ENCODE data around the gene RILPL2. TPM values are rescaled to one million over a fixed set of nuclear protein-coding genes. Genes with fewer than 3 reads are reported as not detected.

The RILPL2 gene
- total and polyA plus RNA-seq, 2 of the 13 experiments (the other 11 are each of a cell fraction or from before 2014, with no cell fraction given) = 2.7 to 8.1 TPM

DNA sequence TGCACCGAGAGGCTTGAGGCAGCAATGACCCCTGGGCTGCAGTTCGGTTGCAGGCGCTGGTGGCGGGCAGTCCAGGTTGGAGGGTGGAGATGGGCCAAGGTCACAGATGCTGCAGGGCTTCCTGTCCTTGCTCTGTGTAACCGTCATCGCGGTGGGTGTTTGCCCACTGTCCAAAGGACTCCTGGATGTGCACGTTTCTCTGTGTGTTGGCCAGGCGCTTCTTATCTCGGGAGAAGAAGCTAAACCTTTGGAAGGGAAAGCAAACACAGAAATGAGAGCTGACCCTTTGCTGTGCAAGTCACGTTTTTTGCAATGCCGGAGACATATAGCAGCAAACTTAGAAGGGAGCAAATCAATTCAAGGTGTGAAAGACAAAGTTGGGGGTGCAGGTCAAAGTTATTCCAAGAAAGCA lies 36.0 kb upstream of the RILPL2 start:
- H3K9ac ChIP-seq (ENCODE audit: insufficient read depth, low read depth, low read length) = no peak overlapping the region
- H3K27ac ChIP-seq (ENCODE audit: extremely low read length, insufficient read depth, low read length) = peak overlapping the region; percentile 72
- intact Hi-C loops (cut with micrococcal nuclease; ENCODE audit: unreplicated experiment) = no loop called here
- FAIRE-seq (peak; percentile 97), ATAC-seq (peak; percentile 94), DNase-seq (ENCODE audit: low spot score) (peak; percentile 86)
- peak overlapping the region; percentile 15 for H3K4me2 ChIP-seq (ENCODE audit: low read depth, low read length)
- no peaks in the 10 kb centered on the region for H3K27me3 ChIP-seq (ENCODE audit: control insufficient read depth in 1 of 2, insufficient read depth in 2 of 2, low read length in 2 of 2)
- H3K4me1 ChIP-seq (ENCODE audit: insufficient read depth, low read length) = peaks cover 61% of the 10 kb centered on the region
- no TSS peak for BruUV-seq (replicated peaks)
- POLR2A ChIA-PET = interaction anchor here (0.7 to 1.4 kb wide), 5 partner anchors 12 to 108 kb away, joined by 3 to 6 read pairs (median 4); partner anchors contain the start of genes KMT5A, SBNO1 and SNRNP35
- no peak overlapping the region for H3K4me3 ChIP-seq (replicated peaks in 1 of 3; ENCODE audit: insufficient read depth in 1 of 3, low read depth in 2 of 3, low read length in 3 of 3)
- no peaks in the 10 kb centered on the region for H3K9me3 ChIP-seq (ENCODE audit: low read length)
- in situ Hi-C loops (cut with HindIII; ENCODE audit: extremely low pct_ligation_motif_present, low pct_unique_long_range_greater_than_20kb) = no loop called here
- no peaks in the 10 kb centered on the region for H3K79me2 ChIP-seq (ENCODE audit: insufficient read depth, low read length)
- H3K36me3 ChIP-seq (replicated peaks in 1 of 2; ENCODE audit: control insufficient read depth in 1 of 2, insufficient read depth in 2 of 2, low read length in 2 of 2) = peaks cover 12 to 16% of the 10 kb centered on the region in 2 experiments; a peak in 4 of 5 replicates
- no peaks in the 10 kb centered on the region for H4K20me1 ChIP-seq (ENCODE audit: insufficient read depth, low read length)
- CTCF ChIA-PET (ENCODE audit: low intra/inter-chr PET ratio, low total read pairs) = no interaction called here
- no peak overlapping the region for H2AFZ ChIP-seq (ENCODE audit: low read length)
- WGBS (ENCODE audit: low lambda C conversion rate) = 1% methylated on average over 12 of the region's 12 CpGs
- TF ChIP-seq ZNF414 (CRISPR knock-in tag; IDR thresholded peaks at IDR 0.05) (peak; percentile 39; the same call in 1 of the 2 replicates), ZNF235 (CRISPR knock-in tag; IDR thresholded peaks at IDR 0.05; ENCODE audit: borderline replicate concordance) (no peak), CENPX (CRISPR knock-in tag; IDR thresholded peaks at IDR 0.05) (no peak), FOSL1 (CRISPR knock-in tag; IDR thresholded peaks at IDR 0.05; ENCODE audit: borderline replicate concordance) (no peak), ATAD3A (CRISPR knock-in tag; IDR thresholded peaks at IDR 0.05) (no peak), ZNF160 (CRISPR knock-in tag; IDR thresholded peaks at IDR 0.05) (no peak), ZNF101 (CRISPR knock-in tag; IDR thresholded peaks at IDR 0.05; ENCODE audit: borderline replicate concordance, low read depth) (no peak), ZNF326 (CRISPR knock-in tag; IDR thresholded peaks at IDR 0.05; ENCODE audit: borderline replicate concordance) (no peak), ZNF382 (CRISPR knock-in tag; IDR thresholded peaks at IDR 0.05; ENCODE audit: borderline replicate concordance) (no peak), ZNF782 (CRISPR knock-in tag; IDR thresholded peaks at IDR 0.05; ENCODE audit: borderline replicate concordance) (no peak), SP140L (CRISPR knock-in tag; IDR thresholded peaks at IDR 0.05; ENCODE audit: borderline replicate concordance) (no peak), ZFX (CRISPR knock-in tag; IDR thresholded peaks at IDR 0.05; ENCODE audit: low read depth) (no peak)
- TF ChIP-seq, protein P1, sequence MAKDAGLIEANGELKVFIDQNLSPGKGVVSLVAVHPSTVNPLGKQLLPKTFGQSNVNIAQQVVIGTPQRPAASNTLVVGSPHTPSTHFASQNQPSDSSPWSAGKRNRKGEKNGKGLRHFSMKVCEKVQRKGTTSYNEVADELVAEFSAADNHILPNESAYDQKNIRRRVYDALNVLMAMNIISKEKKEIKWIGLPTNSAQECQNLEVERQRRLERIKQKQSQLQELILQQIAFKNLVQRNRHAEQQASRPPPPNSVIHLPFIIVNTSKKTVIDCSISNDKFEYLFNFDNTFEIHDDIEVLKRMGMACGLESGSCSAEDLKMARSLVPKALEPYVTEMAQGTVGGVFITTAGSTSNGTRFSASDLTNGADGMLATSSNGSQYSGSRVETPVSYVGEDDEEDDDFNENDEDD (CRISPR knock-in tag; IDR thresholded peaks at IDR 0.05; ENCODE audit: borderline replicate concordance) = 0 out of 2 replicates have a peak, but pooled peaks have one; percentile 52
- TF ChIP-seq, protein P2, sequence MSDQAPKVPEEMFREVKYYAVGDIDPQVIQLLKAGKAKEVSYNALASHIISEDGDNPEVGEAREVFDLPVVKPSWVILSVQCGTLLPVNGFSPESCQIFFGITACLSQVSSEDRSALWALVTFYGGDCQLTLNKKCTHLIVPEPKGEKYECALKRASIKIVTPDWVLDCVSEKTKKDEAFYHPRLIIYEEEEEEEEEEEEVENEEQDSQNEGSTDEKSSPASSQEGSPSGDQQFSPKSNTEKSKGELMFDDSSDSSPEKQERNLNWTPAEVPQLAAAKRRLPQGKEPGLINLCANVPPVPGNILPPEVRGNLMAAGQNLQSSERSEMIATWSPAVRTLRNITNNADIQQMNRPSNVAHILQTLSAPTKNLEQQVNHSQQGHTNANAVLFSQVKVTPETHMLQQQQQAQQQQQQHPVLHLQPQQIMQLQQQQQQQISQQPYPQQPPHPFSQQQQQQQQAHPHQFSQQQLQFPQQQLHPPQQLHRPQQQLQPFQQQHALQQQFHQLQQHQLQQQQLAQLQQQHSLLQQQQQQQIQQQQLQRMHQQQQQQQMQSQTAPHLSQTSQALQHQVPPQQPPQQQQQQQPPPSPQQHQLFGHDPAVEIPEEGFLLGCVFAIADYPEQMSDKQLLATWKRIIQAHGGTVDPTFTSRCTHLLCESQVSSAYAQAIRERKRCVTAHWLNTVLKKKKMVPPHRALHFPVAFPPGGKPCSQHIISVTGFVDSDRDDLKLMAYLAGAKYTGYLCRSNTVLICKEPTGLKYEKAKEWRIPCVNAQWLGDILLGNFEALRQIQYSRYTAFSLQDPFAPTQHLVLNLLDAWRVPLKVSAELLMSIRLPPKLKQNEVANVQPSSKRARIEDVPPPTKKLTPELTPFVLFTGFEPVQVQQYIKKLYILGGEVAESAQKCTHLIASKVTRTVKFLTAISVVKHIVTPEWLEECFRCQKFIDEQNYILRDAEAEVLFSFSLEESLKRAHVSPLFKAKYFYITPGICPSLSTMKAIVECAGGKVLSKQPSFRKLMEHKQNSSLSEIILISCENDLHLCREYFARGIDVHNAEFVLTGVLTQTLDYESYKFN (CRISPR knock-in tag; conservative IDR thresholded peaks at IDR 0.05) = peak; percentile 95
- TF ChIP-seq, protein P3, sequence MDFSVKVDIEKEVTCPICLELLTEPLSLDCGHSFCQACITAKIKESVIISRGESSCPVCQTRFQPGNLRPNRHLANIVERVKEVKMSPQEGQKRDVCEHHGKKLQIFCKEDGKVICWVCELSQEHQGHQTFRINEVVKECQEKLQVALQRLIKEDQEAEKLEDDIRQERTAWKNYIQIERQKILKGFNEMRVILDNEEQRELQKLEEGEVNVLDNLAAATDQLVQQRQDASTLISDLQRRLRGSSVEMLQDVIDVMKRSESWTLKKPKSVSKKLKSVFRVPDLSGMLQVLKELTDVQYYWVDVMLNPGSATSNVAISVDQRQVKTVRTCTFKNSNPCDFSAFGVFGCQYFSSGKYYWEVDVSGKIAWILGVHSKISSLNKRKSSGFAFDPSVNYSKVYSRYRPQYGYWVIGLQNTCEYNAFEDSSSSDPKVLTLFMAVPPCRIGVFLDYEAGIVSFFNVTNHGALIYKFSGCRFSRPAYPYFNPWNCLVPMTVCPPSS (IDR thresholded peaks at IDR 0.05) = no peak
- TF ChIP-seq, protein P4, sequence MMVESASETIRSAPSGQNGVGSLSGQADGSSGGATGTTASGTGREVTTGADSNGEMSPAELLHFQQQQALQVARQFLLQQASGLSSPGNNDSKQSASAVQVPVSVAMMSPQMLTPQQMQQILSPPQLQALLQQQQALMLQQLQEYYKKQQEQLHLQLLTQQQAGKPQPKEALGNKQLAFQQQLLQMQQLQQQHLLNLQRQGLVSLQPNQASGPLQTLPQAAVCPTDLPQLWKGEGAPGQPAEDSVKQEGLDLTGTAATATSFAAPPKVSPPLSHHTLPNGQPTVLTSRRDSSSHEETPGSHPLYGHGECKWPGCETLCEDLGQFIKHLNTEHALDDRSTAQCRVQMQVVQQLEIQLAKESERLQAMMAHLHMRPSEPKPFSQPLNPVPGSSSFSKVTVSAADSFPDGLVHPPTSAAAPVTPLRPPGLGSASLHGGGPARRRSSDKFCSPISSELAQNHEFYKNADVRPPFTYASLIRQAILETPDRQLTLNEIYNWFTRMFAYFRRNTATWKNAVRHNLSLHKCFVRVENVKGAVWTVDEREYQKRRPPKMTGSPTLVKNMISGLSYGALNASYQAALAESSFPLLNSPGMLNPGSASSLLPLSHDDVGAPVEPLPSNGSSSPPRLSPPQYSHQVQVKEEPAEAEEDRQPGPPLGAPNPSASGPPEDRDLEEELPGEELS (CRISPR knock-in tag; IDR thresholded peaks at IDR 0.05) = peak; percentile 93

All from HepG2 (cell line).